ENCODE results near the gene DCP2.

GRCh38 chr5:113025596-113025995, 49.0 kb downstream of the DCP2 start:
- TF ChIP-seq, protein P1, sequence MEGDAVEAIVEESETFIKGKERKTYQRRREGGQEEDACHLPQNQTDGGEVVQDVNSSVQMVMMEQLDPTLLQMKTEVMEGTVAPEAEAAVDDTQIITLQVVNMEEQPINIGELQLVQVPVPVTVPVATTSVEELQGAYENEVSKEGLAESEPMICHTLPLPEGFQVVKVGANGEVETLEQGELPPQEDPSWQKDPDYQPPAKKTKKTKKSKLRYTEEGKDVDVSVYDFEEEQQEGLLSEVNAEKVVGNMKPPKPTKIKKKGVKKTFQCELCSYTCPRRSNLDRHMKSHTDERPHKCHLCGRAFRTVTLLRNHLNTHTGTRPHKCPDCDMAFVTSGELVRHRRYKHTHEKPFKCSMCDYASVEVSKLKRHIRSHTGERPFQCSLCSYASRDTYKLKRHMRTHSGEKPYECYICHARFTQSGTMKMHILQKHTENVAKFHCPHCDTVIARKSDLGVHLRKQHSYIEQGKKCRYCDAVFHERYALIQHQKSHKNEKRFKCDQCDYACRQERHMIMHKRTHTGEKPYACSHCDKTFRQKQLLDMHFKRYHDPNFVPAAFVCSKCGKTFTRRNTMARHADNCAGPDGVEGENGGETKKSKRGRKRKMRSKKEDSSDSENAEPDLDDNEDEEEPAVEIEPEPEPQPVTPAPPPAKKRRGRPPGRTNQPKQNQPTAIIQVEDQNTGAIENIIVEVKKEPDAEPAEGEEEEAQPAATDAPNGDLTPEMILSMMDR (IDR thresholded peaks at IDR 0.05; ENCODE audit: insufficient read depth, low read length, poor library complexity, severe bottlenecking): no peak
- TF ChIP-seq EZH2phosphoT487 (conservative IDR thresholded peaks at IDR 0.05; ENCODE audit: low read length): no peak

All from SU-DHL-6 (cell line).